Measurements from ENCODE around the gene UGP2.

- TF ChIP-seq, protein P1, sequence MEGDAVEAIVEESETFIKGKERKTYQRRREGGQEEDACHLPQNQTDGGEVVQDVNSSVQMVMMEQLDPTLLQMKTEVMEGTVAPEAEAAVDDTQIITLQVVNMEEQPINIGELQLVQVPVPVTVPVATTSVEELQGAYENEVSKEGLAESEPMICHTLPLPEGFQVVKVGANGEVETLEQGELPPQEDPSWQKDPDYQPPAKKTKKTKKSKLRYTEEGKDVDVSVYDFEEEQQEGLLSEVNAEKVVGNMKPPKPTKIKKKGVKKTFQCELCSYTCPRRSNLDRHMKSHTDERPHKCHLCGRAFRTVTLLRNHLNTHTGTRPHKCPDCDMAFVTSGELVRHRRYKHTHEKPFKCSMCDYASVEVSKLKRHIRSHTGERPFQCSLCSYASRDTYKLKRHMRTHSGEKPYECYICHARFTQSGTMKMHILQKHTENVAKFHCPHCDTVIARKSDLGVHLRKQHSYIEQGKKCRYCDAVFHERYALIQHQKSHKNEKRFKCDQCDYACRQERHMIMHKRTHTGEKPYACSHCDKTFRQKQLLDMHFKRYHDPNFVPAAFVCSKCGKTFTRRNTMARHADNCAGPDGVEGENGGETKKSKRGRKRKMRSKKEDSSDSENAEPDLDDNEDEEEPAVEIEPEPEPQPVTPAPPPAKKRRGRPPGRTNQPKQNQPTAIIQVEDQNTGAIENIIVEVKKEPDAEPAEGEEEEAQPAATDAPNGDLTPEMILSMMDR (IDR thresholded peaks at IDR 0.05) = no peak
- TF ChIP-seq POLR2AphosphoS5 (IDR thresholded peaks at IDR 0.05) = no peak
Measured at GRCh38 chr2:63865159-63865799, 23.6 kb downstream of the UGP2 start.
